OCI-LY1 (cell line): Measurements from ENCODE around the gene CEP112.

Experiments used
- CTCF ChIP-seq: fragments of 200-600 bp; sonication (generic), shearing (Covaris generic); IDR thresholded peaks from 2 replicates; pipeline ENCODE4 v1.5.1; 2017; ENCODE audit warnings: mild to moderate bottlenecking, antibody characterized with exemption, low read length, moderate library complexity, mixed read lengths
- EZH2 ChIP-seq: fragments of 200-600 bp; sonication (generic), shearing (Covaris generic); IDR thresholded peaks from 2 replicates; pipeline ENCODE4 v1.8.0; 2017; ENCODE audit warnings: borderline replicate concordance, mixed run types, mild to moderate bottlenecking, antibody characterized with exemption, low read length, moderate library complexity, mixed read lengths

GRCh38 chr17:65742403-65743307 lies 449.3 kb downstream of the CEP112 start:
- TF ChIP-seq CTCF = no peak
- TF ChIP-seq EZH2 = no peak
